ENCODE results near the gene GID4.

The GID4 gene

DNA sequence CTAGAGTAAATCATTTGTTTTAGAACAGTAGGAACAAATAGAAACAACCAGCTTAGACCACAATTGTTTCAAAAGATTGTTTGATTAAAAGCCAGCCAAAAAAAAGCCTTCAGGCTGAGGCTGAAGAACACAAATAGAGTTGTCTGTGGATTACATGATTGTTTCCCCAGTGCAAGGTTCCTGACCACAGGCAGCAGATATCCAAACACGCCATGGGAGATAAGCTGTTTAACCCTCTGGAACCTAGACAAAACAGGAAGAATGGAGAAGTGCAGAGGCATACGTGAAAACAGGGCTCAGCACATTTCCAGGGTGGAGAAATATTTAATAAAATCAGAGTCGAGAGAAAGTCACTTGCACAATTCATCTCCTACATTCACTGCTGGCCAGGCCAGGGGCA, 21.2 kb upstream of the GID4 start:
- no peak for DNase-seq (ENCODE audit: low spot score)

DNA sequence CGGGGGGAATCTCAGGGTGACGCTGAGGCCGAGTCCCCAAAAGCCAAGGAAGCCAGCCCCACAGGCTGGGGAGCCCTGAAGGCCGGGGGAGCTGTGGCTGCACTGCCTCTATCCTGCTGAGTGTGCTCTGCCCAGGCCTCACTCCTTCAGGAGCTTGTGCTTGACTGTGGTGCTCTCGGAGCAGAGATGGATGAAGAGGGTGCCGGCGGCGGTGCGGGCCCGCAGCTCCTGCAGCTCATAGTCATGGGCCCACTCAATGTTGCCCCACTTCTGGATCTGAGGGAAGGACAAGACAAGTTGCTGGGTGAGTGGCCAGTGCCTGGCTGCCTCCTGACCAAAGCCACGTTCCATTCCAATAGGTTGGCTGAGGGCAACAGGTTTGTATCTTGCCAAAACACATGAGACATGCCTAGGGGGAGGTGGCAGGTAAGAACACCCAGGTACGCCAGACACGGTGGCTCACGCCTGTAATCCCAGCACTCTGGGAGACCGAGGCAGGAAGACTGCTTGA, 20.7 kb upstream of the GID4 start:
- DNase-seq (ENCODE audit: low spot score) = no peak

DNA sequence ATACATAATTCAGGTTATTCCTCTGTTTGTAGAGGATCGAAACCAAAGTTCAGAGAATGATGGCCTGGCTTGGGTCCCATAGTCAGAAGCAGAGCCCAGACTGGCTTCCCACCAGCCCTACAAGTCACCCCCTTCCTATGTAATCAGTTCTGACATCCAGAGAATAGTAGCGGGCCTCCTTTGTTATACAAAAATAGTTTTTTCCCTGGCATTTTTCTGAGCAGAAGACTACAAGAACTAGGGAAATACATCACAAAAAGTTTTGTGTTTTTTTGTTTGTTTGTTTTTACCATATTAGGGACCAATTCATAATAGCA, 19.4 kb upstream of the GID4 start:
- DNase-seq (ENCODE audit: low spot score) = no peak

DNA sequence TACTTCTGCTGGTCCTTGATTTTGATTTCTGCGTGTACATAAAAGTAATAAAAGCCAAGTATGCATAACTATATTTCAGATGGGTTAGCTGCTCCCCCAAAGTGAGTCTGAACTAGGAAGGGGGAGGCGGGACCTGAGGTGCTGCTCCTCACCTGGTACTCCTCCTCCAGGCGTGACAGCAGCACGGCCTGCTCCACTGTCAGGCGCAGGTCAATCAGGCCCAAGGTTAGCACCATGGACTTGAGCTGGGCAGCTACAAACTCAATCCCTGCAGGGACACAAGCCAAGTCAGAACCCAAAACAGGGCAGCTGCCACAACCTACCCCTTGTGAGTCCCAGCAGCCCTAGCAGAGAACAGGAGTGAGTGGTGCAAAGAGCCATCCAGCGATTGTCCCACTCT, 18.2 kb upstream of the GID4 start:
- no peak for DNase-seq (ENCODE audit: low spot score)

DNA sequence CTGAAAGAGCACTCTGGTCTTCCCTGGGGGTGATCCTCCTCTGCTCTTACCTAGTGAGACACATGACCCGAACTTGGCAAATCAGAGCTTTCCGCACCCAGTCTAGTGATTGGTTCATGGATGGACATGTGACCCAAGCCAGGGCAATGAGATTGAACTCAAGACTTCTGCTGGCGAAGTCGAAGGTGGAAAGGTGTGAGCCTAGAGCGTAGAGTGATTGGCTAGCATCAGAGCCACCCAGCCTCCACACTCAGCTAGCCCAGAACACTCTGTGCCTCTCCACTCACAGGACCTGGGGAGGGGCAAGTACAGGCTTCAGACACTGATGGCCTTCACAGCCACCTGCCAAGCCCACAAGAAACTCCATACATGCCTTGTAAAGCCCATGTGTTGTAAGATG, 17.8 kb upstream of the GID4 start:
- no peak for DNase-seq (ENCODE audit: low spot score)

DNA sequence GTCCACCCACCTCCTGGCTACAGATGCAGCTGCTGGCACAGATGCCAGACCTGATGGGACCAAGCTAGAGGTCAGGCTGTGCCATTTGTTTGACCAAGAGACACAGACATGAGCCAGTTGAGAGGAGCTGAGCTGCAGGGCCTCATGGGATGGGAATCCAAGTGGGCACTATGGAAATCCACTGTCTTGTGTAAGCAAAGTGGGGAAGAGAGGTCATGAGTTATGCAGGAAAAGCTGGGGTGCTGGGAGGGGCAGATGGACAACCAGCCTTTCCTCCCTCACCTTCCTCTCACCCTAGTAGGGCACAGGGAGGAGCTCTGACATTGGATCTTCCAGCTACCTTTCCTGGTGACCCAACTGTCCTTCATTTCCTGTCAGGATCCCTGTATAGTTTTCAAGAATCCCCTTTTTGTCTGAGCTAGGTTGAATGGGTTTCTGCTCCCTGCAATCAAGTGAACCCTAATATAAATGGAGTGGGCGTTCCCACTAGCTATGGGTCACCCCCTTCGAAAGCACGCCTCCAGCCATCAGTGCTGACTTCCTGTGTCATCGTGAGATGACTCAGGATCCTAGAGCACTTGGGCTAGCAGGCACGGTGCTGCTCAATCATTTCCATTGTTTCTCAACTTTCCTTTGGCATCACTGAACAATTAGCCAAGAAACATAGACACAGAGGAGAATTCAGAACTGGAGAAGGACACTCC, 13.8 kb upstream of the GID4 start:
- DNase-seq (ENCODE audit: low spot score) = peak; percentile 75

DNA sequence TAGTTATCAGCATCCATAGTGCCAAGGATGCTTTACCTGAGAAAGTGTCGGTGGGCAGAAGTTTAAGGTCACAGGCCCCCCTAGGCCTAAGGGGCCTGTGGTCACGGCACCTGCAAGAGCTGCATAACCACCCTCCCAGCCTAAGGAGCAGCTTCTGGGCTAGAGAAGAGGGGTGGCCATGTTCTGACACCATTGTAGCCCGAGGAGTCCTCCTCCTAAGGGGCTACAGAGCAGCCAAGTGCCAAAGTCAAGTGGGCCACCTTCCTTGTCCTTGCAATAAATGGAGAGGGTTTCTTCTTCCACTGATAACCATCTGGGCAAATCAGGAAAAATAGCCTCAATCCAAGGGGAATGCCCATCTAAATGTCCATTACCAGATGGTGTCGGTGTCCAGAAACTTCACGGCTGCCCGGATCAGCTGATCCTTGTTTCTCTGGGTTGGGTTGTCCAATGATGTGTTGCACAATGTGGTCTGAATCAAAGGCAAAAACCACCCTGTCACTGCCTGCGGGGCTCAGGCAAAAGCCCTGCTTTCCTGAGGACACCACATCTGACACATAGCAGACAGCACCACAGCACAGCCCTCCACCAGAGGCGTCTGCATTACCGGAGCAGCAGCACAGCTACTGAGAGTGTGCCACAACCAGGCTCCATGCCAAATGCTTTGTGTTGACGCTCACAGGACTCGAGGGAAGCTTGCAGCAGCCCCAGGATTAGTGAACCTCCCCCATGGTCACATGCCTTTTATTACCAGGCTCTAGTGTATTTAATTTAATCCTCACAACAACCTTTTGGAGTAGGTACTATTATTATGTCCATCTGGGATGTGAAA, 13.0 kb upstream of the GID4 start:
- DNase-seq (ENCODE audit: low spot score) = peak; percentile 87

DNA sequence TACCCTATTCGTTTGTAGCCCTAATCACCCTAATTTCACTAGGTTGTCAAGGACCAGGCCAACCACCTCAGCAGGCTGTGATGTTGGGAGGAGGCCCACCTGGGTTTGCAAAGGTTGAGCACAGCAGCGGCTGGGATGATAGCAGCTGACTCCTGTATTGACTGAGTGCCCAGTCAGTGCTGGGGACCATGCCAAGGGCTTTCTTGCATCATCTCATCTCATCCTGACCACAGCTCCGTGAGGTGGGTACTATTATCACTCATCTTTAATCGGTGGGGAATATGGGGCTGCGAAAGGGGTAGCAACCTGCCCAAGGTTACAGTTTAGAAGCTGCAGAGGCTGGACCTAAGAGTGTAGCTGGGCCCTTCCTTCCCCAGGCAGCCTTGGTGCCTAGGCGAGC, 11.9 kb upstream of the GID4 start:
- DNase-seq (ENCODE audit: low spot score) = no peak

DNA sequence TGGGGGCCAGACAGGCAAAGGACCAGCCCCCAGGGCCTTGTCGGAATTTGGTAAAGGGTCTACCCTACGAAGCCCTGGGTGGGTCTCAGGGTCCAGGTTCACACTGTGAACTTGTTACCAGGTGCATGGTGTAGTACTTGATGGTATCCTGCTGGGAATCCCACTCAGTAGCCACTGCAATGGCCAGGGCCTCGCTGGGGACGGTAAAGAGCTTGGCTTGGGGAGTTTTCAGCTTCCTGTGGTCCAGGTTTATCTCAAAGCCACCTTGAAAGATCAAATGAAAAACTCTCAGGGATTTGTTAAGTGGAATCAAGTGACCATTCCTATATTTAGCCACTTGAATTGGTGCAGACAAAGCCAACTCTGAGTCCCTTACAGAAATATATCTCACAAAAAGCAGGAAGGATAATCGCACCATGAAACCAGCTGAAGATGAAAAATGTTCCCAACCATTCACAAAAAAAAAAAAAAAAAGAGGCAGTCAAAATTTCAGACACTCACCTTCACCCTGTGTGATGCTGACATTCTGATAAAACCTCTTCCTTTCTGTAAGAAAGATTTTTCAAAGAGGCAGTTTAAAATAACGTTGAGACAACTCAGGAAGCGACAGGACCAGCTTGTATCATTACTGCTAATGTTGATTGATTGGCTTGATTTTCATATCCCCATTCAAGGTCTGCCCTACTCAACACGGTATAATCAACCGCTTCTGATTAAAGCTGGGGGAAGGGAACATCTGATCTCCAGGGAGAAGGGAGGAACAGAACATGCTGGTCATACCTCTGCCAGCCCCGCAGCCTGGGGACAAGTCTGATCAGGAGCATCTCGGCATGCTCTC, 10.9 kb upstream of the GID4 start:
- no peak for DNase-seq (ENCODE audit: low spot score)

DNA sequence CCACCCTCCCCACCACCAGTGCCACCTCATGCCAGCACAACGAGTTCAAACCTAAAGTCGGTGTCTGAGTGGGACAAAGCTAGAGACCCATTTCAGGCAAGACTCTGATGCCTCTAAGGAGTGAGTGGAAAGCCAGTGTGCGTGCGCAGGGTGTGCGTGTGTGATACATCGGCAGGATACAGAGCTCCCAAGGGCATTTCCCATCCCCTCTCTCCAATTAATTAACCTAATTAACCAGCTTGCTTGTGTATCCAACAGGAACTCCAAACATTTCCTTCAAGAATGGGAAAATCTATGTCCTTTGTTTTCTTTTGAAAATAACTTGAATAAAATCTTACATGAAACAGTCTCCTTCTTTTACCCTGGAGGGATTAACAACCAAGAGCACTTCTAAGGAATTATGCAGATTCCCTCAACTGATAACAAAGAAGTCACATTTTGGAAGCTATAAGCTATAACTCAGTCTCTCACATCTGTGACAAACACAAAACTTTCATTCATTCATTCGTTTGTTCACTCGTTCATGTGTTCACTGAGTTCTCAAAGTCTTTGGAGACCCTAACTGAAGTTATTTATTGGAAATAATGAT, 10.2 kb upstream of the GID4 start:
- no peak for DNase-seq (ENCODE audit: low spot score)

DNA sequence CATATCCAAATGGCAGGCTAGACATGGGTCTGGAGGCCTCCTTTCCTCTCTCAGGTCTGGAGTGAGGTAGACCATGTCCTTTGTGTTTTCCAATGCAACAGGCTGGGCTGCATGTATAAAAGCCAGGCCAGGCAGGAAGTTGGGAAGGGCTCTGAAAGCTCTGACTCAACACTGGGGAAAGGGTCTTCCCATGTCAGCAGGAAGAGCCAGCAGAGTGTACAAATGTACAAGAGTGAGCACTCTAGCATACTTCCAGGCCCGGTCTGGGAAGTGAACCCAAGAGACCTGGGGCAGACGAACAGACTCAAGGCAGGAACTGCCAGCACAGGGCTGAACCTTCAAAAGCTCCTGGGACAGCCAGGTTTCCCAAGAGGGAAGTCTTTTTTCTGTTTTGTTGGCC, 7.3 kb upstream of the GID4 start:
- DNase-seq (ENCODE audit: low spot score) = no peak

DNA sequence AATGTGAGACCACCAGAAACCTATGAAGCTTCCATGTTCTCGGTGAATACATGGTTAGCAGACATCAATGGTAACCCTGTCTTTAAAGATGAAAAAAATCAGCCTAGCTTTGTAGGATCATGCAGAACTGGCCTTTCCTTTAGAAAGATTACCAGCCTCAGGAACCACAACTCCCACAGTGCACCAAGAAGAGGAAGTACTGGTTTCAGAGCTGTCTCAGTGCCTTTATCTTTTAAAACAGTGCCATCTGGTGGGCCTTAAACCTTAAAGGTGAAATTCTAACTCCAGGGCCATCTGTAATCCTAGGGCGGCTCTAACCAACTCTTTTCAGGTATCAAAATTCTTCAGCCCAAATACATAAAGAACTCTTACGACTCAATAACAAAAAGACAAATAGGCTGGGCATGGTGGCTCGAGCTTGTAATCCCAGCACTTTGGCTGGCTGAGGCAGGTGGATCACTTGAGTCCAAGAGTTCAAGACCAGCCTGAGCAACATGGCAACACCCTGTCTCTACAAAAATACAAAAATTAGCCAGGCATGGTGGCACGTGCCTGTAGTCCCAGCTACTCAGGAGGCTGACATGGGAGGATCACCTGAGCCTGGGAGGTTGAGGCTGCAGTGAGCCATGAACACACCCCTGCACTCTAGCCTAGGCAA, 5.6 kb upstream of the GID4 start:
- DNase-seq (ENCODE audit: low spot score) = peak; percentile 81

DNA sequence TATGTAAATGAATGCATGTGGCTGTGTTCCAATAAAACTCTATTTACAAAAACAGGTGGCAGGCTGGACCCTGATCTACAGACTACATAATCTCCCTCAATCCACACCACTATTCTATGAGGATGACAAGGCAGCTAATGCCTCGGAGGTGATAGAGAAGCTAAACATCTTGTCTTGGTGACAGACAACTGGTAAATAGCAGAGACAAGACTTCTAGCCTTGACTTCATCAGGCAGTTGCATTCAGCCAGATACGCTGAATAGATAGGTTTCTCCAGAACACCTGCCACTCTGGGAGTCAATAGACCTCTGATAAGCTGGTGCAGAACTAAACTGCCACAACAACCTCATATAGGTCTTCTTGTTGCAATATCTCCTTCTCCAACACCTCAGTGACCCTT, 3.5 kb upstream of the GID4 start:
- no peak for DNase-seq (ENCODE audit: low spot score)

DNA sequence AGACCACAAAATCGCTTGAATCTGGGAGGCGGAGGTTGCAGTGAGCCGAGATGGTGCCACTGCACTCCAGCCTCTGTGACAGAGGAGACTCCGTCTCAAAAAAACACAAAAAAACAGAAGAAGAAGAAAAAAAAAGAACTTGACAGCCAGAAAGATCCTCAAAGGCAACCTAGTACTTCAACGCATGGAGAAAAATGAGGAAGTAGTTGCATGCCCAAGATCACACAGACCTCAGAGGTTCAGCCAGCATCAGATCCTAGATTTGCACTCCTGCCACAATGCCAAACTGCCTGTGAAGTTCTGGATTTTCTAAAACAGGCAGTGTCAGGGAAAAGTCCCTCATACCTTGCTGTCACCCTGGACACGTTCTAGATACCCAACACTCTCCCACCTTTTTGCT, 1.7 kb upstream of the GID4 start:
- DNase-seq (ENCODE audit: low spot score) = no peak

DNA sequence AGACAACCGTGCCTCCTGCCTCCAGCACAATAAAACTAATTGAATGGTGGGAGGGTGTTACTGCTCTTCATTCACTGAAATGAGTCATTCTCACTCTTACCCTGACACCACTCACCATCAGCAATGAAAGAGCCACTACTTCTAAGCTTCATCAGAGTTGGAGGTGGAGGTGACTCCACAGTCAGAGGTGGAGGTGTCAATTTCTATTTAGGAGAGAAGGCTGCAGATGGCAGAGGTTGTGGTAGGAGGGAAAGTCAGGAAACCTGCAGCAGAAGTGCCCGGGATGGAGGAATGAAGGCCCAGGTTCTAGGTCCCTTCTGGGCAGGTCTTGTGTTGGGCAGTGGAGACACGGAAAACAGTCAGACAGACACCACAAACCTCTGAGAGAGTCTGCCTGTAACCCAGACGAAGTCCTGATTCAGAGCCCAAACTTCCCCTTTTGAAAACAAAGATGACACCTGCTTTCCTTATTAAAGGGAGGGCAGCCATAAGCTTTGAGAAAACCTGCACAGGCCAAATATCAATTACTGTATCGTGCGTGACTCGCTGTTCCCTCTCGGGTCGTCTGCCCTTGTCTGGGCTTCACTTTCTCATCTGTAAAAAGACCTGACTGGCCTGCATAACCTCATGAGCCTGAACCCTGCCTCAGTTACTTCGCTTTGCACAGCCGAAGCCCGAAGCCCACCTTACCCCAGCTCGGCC, 908 bp upstream of the GID4 start:
- no peak for DNase-seq (ENCODE audit: low spot score)

DNA sequence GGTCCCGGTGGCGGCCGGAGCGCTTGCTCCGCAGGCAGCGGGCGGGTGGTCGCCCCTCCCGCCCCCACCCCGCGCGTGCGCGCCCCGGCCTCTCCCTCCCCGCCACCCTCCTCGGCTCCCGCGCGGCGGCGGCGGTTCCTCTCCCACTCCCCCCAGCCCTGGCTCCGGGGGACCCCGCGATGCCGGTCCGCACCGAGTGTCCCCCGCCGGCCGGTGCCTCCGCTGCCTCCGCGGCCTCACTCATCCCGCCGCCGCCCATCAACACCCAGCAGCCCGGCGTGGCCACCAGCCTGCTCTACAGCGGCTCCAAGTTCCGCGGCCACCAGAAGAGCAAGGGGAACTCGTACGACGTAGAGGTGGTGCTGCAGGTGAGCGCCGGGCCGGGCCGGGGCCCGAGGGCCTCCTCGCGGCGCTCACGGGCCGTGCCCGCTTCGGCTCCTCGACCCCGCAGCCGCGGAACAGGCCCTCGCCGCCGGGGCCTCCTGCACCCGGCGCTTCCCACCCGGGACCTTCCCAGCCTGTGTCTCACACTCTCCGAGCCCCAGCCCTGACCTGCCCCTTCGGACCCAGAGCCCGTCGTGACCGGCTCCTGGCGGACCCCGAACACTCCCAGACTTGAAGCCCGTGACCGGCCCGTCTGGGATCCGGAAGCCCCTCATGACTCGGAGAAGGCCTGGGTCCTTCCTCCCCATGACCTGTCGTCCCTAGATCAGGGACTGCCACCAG, 490 bp downstream of the GID4 start:
- DNase-seq (ENCODE audit: low spot score) = peak; percentile 64

DNA sequence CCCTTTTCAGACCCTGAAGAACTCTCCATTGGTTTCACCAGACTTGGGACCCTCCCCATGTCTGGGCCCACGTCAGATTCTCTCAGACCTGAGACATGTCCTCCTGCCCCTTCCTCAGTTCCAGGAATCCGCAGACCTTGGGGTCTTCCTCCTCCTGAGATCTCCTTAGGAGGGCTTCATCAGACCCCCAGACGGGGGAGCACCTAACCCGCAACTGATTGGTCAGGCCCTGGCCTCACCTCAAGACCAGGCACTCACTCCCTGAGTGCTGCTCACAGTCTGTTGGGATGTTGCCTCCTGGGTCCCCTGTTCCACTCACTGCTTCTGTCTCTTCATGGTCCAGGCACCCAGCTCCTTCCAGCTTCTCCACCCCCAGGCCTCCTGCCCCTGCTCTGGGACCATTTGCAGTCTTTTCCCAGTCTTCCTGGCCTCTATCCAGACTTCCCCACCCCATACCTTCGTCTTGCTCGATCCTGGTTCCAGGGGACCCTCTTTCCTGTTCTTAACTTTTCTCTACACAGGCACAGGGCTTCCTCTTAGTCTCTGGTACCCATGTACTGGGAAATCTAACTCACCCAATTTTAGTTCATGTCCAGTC, 1.2 kb downstream of the GID4 start:
- peak; percentile 20 for DNase-seq (ENCODE audit: low spot score)

DNA sequence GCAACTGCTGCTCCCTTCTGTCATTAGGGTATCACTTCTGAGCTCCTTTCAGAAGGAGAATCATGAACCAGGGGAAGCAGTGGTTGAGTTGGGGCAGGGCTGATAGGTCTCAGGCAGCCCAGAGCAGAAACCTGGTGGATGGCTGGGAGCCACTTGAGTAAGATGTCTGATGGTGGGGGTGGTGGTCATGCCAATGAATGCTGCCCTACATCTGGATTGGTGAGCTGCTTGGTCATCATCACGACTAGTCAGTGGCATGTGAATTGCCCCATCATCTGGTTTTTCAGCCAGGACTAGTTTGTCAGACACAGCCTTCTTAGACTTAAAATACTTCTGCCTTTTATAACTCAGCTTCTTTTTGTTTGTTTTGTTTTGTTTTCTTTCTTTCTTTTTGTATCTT, 2.6 kb downstream of the GID4 start:
- DNase-seq (ENCODE audit: low spot score) = peak; percentile 80

DNA sequence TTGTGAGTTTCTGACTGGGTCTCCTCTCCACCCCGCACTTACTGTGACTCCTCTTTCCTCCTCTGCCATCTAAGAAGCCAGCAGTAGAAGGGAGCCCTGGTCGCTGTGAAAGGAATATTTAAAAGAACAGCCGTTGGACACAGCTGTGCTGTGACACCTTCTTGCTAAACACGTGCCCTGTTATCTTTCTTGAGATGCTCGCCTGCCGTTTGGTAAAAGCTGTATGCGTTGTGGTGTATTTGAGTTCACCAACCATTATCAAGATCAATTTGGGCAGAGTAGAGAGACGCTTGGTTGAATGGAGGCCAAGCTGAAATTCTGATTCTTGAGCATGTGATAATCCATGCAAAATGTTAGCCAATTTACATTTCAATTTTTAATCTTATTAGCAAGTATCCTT, 3.8 kb downstream of the GID4 start:
- DNase-seq (ENCODE audit: low spot score) = no peak

DNA sequence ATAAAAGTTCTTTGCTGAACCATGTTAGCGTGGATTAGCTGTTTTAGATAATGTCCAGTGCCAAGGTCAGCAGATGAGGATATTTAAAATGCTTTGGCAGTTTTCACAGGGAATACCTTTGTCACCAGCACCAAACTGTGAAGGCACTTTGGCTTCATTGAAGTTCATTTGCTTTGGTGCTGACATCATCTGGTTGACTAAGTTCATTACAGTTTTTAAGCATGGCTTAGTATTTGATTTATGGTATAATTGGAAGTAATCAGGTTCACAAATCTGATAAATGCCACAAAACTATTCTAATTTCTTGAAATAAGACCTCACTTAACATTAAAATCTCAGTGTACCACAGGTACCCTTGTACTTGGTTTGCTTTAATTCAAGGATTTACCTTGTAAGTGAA, 4.3 kb downstream of the GID4 start:
- peak; percentile 21 for DNase-seq (ENCODE audit: low spot score)
